ENCODE measurements around the gene ZNF77.
"Not testable (repeated sequence)": the region's sequence is repeated elsewhere in the genome, so short reads cannot be mapped to it uniquely, and the experiment has no call there.

The ZNF77 gene

DNA sequence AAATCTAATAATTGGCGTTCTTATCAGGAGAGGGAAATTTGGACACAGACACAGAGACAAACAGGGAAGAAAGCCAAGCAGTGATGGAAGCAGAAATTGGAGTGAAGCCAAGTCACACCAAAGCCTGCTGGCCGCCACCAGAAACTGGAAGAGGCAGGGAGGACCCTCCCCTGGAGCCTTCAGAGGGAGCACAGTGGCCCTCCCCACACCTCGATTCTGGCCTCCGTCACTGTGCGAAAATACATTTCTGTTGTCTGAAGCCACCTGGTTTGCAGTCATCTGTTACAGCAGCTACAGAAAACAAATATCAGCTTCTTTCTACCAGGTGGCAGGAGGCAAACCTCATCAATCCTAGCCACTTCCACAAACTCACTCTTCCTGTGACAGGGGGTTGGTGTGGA is 24.3 kb upstream of the ZNF77 start:
- DNase-seq, result peak in 1 of 2 donors; percentile 11

DNA sequence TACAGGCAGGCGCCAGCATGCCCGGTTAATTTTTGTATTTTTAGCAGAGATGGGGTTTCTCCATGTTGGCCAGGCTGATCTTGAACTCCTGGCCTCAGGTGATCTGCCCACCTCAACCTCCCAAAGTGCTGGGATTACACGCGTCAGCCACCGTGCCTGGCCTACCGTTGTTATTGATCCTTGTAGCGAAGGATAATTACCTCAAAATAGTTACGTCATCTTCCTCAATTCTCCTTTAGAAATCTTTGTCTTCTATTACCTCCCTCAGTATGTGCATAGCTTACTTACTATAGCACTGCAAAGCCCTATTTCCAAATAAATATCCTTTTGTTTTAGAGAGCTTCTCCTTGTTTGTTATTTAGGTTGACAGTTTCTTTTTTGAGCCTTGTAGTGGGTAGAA is 23.2 kb upstream of the ZNF77 start:
- DNase-seq, result no peak

GRCh38 chr19:2964874-2965273 is 20.1 kb upstream of the ZNF77 start:
- DNase-seq, result no peak

DNA sequence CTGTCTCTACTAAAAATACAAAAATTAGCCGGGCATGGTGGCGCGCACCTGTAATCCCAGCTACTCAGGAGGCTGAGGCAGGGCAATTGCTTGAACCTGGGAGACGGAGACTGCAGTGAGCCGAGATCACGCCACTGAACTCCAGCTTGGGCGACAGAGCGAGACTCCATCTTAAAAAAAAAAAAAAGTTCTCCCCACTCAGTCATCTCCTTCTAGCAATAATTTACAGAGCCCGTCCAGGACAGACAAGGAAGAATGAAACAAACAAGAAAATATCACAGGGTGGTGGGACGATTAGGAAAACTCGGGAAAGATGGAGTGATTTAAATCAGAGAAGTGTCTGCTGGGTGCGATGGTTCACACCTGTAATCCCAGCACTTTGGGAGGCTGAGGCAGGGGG is 18.9 kb upstream of the ZNF77 start:
- DNase-seq, result not testable (repeated sequence)

- no peak for DNase-seq
These were observed 18.4 kb upstream of the ZNF77 start for GRCh38 chr19:2963122-2963521.

DNA sequence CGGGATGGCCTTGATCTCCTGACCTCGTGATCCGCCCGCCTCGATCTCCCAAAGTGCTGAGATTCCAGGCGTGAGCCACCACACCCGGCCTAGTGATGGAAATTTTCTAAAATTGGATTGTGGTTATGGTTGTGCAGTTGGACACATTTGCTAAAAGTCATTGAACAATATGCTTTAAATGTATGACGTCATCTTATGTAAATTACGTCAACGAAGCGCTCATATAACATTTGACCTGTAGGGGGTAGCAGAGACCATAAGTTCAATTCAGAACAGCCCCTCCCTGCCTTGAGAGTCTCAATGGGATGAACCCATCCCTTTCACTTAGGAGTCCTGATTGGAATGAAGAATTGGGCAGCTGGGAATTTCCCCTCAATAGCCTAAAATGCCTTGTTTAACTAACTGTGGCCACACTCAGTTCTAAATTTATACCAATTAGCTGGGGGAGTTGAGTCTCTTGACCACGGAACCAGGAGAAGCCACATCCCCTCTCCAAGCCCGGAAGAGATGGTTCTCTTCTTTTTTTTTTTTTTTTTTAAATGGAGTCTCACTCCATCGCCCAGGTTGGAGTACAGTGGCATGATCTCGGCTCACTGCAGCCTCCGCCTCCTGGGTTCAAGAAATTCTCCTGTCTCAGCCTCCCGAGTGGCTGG is 17.4 kb upstream of the ZNF77 start:
- DNase-seq, result peak; percentile 58 to 87

- no peak for DNase-seq
These were observed 15.3 kb upstream of the ZNF77 start for GRCh38 chr19:2960120-2960519.

GRCh38 chr19:2957160-2957559 is 12.4 kb upstream of the ZNF77 start:
- no peak for DNase-seq

GRCh38 chr19:2952953-2953481 is 8.2 kb upstream of the ZNF77 start:
- no peak for DNase-seq

DNA sequence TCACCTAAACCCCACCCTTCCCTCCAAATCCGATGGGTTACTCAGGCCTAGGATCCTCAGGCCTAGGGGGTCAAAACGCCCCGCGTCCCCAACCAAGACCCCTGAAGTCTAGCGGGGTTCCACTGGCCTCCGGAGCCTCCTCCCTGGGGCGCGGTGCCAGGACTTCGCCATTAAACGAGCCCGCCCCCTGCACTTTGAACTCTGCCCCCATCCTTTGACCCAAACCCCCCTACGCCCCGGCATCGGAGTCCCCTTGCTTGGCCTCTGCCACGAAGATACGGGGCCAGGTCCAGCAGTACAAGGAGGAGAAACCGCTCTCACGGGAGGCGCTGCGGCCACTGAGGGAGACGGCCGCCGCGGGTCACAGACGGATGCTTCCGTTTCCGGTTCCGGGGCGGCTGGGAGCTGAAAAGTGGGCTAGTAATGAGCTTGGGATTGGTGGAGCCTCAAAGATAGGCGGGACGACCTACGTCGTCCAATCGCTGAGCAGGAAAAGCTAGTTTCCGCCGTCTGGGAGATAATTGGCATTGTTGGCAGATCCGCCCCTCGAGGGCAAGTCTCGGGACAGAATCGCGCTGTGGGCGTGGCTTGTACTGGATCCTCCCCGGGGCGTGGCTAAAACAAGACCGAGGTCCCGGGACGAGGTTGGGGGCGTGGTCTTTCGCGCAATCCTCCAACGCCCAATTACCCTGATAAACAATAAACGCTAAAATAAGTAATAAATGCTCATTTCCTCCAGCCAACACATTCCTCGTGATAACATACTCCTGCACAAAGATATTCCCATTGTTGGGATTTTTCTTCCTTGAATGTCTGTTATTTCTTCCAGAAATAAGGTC is 5.7 kb upstream of the ZNF77 start:
- peak; percentile 100 for DNase-seq

GRCh38 chr19:2949939-2950285 is 5.1 kb upstream of the ZNF77 start:
- DNase-seq, result peak in 1 of 2 donors; percentile 2

- no peak for DNase-seq
These were observed 909 bp upstream of the ZNF77 start for GRCh38 chr19:2945575-2946184.

DNA sequence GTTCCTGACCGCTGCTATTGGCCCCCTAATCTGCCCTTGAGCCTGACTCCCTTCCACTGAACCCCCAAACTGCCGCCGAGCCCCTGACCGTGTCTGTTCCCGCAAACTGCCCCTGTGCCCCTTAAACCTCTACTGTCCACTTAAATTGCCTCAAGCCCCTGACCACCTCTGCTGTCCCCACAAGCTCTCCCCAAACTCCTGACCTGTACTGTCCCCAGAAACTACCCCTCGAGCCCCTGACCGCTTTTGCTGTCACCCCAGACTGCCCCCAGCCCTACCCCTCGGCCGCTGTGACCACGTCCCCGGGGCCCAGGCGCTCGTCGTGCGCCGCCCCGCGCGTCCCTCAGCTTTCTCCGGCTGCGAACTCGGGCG is 382 bp downstream of the ZNF77 start:
- DNase-seq, result no peak

GRCh38 chr19:2942928-2943640 is 1.7 kb downstream of the ZNF77 start:
- no peak for DNase-seq

DNA sequence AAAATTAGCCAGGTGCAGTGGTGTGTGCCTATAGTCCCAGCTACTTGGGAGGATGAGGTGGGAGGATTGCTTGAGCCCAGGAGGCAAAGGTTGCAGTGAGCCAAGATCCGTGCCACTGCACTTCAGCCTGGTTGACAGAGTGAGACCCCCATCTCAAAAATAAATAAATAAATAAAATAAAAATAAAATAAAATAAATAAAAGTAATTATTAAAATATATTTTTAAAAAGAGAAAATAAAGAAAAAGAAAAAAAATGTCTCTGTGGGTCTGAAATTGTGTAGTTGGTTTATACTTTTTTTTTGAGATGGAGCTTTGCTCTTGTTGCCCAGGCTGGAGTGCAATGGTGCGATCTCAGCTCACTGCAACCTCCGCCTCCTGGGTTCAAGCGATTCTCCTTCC is 8.9 kb downstream of the ZNF77 start:
- DNase-seq, result not testable (repeated sequence)

DNA sequence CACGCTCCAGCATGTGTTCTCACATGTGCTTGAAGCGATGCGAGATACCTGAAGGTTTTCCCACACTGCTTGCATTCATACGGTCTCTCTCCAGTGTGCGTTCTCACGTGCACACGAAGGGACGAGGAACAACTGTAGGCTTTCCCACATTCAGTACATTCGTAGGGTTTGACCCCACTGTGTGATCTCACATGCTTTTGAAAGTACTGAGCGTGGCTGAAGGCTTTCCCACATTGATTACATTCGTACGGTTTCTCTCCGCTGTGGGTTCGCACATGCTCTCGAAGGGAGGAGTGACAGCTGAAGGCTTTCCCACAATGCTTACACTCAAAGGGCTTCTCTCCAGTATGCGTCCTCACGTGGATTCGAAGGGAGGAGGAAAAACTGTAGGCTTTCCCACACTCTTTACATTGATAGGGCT is 11.3 kb downstream of the ZNF77 start:
- no peak for DNase-seq

- DNase-seq, result no peak
These were observed 17.7 kb downstream of the ZNF77 start for GRCh38 chr19:2927032-2927430.

DNA sequence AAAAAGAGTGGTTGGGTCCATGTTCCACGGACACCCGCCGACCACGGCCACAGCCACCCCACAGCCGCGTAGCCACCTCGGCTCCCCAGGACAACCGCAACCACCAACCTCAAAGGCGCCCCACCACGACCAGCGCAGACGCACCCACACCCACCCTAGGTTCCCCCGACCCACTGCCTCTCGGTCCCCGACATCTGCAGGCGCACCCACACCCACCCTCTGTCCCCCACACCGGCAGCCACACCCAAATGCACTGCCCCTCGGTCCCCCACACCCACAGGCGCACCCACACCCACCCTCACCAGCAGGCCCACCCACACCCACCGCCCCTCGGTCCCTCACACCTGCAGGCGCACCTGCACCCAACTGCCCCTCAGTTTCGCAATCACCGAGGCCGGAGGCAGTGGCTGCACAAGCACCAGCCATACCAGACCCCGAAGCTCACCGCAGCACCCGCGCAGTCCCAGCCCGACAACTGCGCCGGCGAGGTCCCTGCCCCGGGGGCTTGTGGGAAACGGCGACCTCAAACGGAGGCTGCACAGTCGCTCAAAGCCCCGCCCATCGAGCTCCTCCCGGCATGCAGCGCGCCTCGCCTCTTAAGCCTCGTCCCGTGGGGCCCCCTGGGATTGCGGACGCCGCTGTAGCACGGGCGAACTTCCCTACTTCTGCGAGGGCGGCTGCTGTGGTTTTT is 18.3 kb downstream of the ZNF77 start:
- no peak for DNase-seq

DNA sequence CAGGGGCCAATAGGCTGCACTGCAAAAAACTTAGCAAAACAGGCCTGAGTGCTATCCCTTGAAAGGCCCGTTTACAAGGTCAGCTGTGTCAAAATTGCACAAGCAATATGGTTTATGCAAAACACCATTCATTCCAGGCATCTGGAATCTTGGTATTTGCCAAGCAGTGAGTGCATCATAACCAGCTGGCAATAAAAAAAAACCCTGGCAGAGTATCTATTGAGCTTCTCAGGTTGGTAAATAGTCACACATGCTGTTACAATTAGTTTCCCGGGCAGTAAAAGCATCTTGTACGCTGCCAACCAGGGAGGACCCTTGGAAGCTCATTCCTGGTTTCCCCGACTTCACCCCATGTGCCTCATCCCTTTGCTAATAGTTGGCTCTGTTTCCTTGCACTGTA is 21.3 kb downstream of the ZNF77 start:
- DNase-seq, result no peak

GRCh38 chr19:2922987-2923386 is 21.8 kb downstream of the ZNF77 start:
- no peak for DNase-seq

DNA sequence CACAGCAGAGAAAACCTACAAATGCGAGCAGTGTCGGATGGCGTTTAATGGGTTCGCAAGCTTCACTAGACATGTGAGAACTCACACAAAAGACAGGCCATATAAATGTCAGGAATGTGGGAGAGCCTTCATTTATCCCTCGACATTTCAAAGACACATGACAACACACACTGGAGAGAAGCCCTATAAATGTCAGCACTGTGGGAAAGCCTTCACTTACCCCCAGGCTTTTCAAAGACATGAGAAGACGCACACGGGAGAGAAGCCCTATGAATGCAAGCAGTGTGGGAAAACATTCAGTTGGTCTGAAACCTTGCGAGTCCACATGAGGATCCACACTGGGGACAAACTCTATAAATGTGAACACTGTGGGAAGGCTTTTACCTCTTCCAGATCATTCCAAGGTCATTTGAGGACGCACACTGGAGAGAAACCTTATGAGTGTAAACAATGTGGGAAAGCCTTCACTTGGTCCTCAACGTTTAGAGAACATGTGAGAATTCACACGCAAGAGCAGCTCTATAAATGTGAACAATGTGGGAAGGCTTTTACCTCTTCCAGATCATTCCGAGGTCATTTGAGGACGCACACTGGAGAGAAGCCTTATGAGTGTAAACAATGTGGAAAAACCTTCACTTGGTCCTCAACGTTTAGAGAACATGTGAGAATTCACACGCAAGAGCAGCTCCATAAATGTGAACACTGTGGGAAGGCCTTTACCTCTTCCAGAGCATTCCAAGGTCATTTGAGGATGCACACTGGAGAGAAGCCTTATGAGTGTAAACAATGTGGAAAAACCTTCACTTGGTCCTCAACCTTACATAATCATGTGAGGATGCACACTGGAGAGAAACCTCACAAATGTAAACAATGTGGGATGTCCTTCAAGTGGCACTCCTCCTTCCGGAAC is 27.2 kb downstream of the ZNF77 start:
- no peak for DNase-seq

- no peak for DNase-seq
These were observed 32.5 kb downstream of the ZNF77 start for GRCh38 chr19:2912306-2912705.
